ENCODE results near the gene ASIC4.

DNA sequence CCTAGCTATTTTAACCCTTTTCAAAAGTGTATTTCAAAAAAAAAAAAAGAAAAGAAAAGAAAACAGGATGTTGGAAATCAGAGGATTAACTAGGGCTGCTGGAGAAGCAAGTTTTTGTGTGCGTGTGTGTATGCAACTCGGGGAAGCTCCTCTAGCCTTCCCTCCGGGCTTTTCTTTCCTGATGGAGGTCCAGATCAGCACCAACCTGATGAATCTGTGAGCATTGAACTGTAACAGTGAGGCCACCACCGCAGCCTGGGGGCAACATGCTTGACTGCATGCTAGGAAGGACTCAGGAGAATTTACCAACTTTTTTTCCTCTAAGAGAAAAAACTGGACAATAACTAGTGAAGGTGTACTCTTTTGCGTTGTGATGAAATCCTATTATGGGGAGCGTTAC, 54.8 kb downstream of the ASIC4 start:
- TF ChIP-seq, protein P1, sequence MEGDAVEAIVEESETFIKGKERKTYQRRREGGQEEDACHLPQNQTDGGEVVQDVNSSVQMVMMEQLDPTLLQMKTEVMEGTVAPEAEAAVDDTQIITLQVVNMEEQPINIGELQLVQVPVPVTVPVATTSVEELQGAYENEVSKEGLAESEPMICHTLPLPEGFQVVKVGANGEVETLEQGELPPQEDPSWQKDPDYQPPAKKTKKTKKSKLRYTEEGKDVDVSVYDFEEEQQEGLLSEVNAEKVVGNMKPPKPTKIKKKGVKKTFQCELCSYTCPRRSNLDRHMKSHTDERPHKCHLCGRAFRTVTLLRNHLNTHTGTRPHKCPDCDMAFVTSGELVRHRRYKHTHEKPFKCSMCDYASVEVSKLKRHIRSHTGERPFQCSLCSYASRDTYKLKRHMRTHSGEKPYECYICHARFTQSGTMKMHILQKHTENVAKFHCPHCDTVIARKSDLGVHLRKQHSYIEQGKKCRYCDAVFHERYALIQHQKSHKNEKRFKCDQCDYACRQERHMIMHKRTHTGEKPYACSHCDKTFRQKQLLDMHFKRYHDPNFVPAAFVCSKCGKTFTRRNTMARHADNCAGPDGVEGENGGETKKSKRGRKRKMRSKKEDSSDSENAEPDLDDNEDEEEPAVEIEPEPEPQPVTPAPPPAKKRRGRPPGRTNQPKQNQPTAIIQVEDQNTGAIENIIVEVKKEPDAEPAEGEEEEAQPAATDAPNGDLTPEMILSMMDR (IDR thresholded peaks at IDR 0.05) = no peak
- TF ChIP-seq, protein P2, sequence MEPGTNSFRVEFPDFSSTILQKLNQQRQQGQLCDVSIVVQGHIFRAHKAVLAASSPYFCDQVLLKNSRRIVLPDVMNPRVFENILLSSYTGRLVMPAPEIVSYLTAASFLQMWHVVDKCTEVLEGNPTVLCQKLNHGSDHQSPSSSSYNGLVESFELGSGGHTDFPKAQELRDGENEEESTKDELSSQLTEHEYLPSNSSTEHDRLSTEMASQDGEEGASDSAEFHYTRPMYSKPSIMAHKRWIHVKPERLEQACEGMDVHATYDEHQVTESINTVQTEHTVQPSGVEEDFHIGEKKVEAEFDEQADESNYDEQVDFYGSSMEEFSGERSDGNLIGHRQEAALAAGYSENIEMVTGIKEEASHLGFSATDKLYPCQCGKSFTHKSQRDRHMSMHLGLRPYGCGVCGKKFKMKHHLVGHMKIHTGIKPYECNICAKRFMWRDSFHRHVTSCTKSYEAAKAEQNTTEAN (CRISPR knock-in tag; IDR thresholded peaks at IDR 0.05) = no peak
- TF ChIP-seq, protein P3, sequence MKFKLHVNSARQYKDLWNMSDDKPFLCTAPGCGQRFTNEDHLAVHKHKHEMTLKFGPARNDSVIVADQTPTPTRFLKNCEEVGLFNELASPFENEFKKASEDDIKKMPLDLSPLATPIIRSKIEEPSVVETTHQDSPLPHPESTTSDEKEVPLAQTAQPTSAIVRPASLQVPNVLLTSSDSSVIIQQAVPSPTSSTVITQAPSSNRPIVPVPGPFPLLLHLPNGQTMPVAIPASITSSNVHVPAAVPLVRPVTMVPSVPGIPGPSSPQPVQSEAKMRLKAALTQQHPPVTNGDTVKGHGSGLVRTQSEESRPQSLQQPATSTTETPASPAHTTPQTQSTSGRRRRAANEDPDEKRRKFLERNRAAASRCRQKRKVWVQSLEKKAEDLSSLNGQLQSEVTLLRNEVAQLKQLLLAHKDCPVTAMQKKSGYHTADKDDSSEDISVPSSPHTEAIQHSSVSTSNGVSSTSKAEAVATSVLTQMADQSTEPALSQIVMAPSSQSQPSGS (CRISPR knock-in tag; IDR thresholded peaks at IDR 0.05; ENCODE audit: borderline replicate concordance, low read depth) = no peak

All from WTC11 (cell line).